ENCODE results near the gene EBF3.

GRCh38 chr10:129887986-129888783, 75.9 kb downstream of the EBF3 start:
- TF ChIP-seq CTCF (IDR thresholded peaks at IDR 0.05 in 4 of 5, conservative IDR thresholded peaks at IDR 0.05 in 1 of 5) (no peak), POLR2A (IDR thresholded peaks at IDR 0.05) (no peak)

All from gastrocnemius medialis (tissue), 4 donors.